Measurements from ENCODE around the gene HIPK3. TPM values are rescaled to one million over a fixed set of nuclear protein-coding genes. Genes with fewer than 3 reads are reported as not detected.

The HIPK3 gene
- total and polyA plus RNA-seq, 2 experiments from 2014 or later = 5.5 to 29.8 TPM

GRCh38 chr11:33403344-33403743, 146.2 kb downstream of the HIPK3 start:
- Histone ChIP-seq H3K4me2 (no peak overlapping the region), H2AFZ (no peak overlapping the region), H3K4me3 (no peak overlapping the region), H4K20me1 (replicated peaks; ENCODE audit: insufficient read depth) (no peaks in the 10 kb centered on the region), H3K27ac (ENCODE audit: low read depth) (no peak overlapping the region), H3K27me3 (ENCODE audit: insufficient read depth) (no peaks in the 10 kb centered on the region), H3K9me2 (ENCODE audit: insufficient read depth) (no peaks in the 10 kb centered on the region), H3F3A (replicated peaks; ENCODE audit: low read depth) (no peaks in the 10 kb centered on the region), H3K36me3 (ENCODE audit: insufficient read depth) (no peaks in the 10 kb centered on the region), H3K4me1 (ENCODE audit: insufficient read depth) (no peaks in the 10 kb centered on the region), H3K79me2 (replicated peaks; ENCODE audit: insufficient read depth) (no peaks in the 10 kb centered on the region)
- Mint-ChIP-seq H3K4me1 (peaks cover 10% of the 10 kb centered on the region), H3K27me3 (ENCODE audit: insufficient read depth, low read depth, poor library complexity) (peaks cover 7% of the 10 kb centered on the region), H3K36me3 (ENCODE audit: low read depth) (no peaks in the 10 kb centered on the region), H3K27ac (no peak overlapping the region), H3K4me3 (no peak overlapping the region), H3K9me3 (no peaks in the 10 kb centered on the region)
- ATAC-seq (no peak), DNase-seq (ENCODE audit: low spot score) (no peak)
- TF ChIP-seq REST (IDR thresholded peaks at IDR 0.05; ENCODE audit: unreplicated experiment) = no peak
- TF ChIP-seq CTCF (conservative IDR thresholded peaks at IDR 0.05; ENCODE audit: low read depth in 2 of 2) = no peak
- no peak for TF ChIP-seq ZNF331 (CRISPR knock-in tag; IDR thresholded peaks at IDR 0.05; ENCODE audit: low read depth)
- no peak for TF ChIP-seq CREB1 (CRISPR knock-in tag; IDR thresholded peaks at IDR 0.05; ENCODE audit: low read depth)
- TF ChIP-seq ZNF462 (CRISPR knock-in tag; IDR thresholded peaks at IDR 0.05) = no peak
- TF ChIP-seq ETS1 (IDR thresholded peaks at IDR 0.05) = no peak
- no peak for TF ChIP-seq JUNB (IDR thresholded peaks at IDR 0.05; ENCODE audit: unreplicated experiment)
- TF ChIP-seq EZH2phosphoT487 (IDR thresholded peaks at IDR 0.05; ENCODE audit: unreplicated experiment) = no peak
- TF ChIP-seq POLR2AphosphoS5 (IDR thresholded peaks at IDR 0.05; ENCODE audit: low read depth) = no peak
- no peak for TF ChIP-seq NANOG (IDR thresholded peaks at IDR 0.05; ENCODE audit: borderline replicate concordance)
- no peak for TF ChIP-seq STAT1 (IDR thresholded peaks at IDR 0.05; ENCODE audit: unreplicated experiment)
- TF ChIP-seq EZH2 (IDR thresholded peaks at IDR 0.05; ENCODE audit: low read depth, unreplicated experiment) = no peak
- TF ChIP-seq ZNF114 (CRISPR knock-in tag; IDR thresholded peaks at IDR 0.05) = no peak
